CD8-positive, alpha-beta memory T cell (primary cell): ENCODE data around the gene ATP2B2. TPM values are rescaled to one million over a fixed set of nuclear protein-coding genes. Genes with fewer than 3 reads are reported as not detected.

Experiments
- CTCF ChIA-PET: fragments of 350-600 bp; sonication (Branson Sonifier 250); formaldehyde crosslinking; loops from one replicate; lab custom pipeline; 2021; ENCODE audit warnings: antibody characterized with exemption; lab: Charles Lee
- POLR2A ChIA-PET: fragments of 350-600 bp; sonication (Branson Sonifier 250); formaldehyde crosslinking; loops from one replicate; lab custom pipeline; 2021; ENCODE audit warnings: antibody characterized with exemption; lab: Charles Lee
- DNase-seq, 5 donors: peaks; one replicate each; pipeline versions ENCODE4 v3.0.0 to v3.0.0-alpha.2; 2020 to 2022; ENCODE audit warnings: mixed read lengths in 1 of 5
- H3K27ac ChIP-seq: one replicate; pipeline ENCODE4 v1.7.0; 2013; ENCODE audit warnings: low read depth, mild to moderate bottlenecking, low read length, moderate library complexity
- H3K27me3 ChIP-seq: 2 replicates; pipeline ENCODE4 v1.7.0; 2013; ENCODE audit warnings: low read length, mild to moderate bottlenecking; ENCODE audit not compliant: insufficient read depth, poor library complexity, severe bottlenecking
- H3K36me3 ChIP-seq: 2 replicates; pipeline ENCODE4 v1.7.0; 2013; ENCODE audit warnings: mild to moderate bottlenecking, low read length, moderate library complexity; ENCODE audit not compliant: insufficient read depth
- H3K4me1 ChIP-seq: 2 replicates; pipeline ENCODE4 v1.7.0; 2013; ENCODE audit warnings: mild to moderate bottlenecking, low read length, moderate library complexity; ENCODE audit not compliant: insufficient read depth
- H3K4me3 ChIP-seq: 2 replicates; pipeline ENCODE4 v1.7.0; 2013; ENCODE audit warnings: mild to moderate bottlenecking, low read length
- H3K9me3 ChIP-seq: 2 replicates; pipeline ENCODE4 v1.7.0; 2013; ENCODE audit warnings: mild to moderate bottlenecking, low read length
- H3K27ac Mint-ChIP-seq, 8 donors: one replicate each; pipeline ENCODE4 v1.8.0; 2020 to 2021; ENCODE audit warnings: mixed read lengths in 8 of 8, mild to moderate bottlenecking in 6 of 8, inconsistent platforms in 3 of 8, moderate library complexity in 3 of 8
- H3K27me3 Mint-ChIP-seq, 2 donors: one replicate each; pipeline ENCODE4 v1.8.0; 2020 to 2021; ENCODE audit warnings: mixed read lengths in 2 of 2, mild to moderate bottlenecking in 1 of 2, moderate library complexity in 1 of 2
- H3K36me3 Mint-ChIP-seq, 3 donors: one replicate each; pipeline ENCODE4 v1.8.0; 2020 to 2021; ENCODE audit warnings: mixed read lengths in 3 of 3, inconsistent platforms in 1 of 3, mild to moderate bottlenecking in 1 of 3
- H3K4me1 Mint-ChIP-seq, 3 donors: one replicate each; pipeline ENCODE4 v1.8.0; 2020 to 2021; ENCODE audit warnings: mixed read lengths in 3 of 3, inconsistent platforms in 1 of 3, mild to moderate bottlenecking in 1 of 3
- H3K4me3 Mint-ChIP-seq, 7 donors: one replicate each; pipeline ENCODE4 v1.8.0; 2020 to 2021; ENCODE audit warnings: mixed read lengths in 7 of 7, mild to moderate bottlenecking in 6 of 7, moderate library complexity in 4 of 7, inconsistent platforms in 2 of 7
- H3K9me3 Mint-ChIP-seq, 5 donors: one replicate each; pipeline ENCODE4 v1.8.0; 2020 to 2022; ENCODE audit warnings: mixed read lengths in 5 of 5, mild to moderate bottlenecking in 3 of 5, moderate library complexity in 2 of 5, inconsistent platforms in 1 of 5
- polyA plus RNA-seq: library from polyadenylated mRNA; unstranded; fragments of 300-500 nt; fragmentation: Illumina TruSeq; gene quantifications from one replicate; pipeline ENCODE4 v1.2.3, GENCODE V29; 2021
- total RNA-seq, 2 experiments: library from RNA; stranded (reverse); gene quantifications; one replicate each; pipeline ENCODE4 v1.2.3, GENCODE V29; 2021

ATP2B2 gene
- total and polyA plus RNA-seq, 3 experiments from 2014 or later, result not detected

- no peak overlapping the region for H3K27ac ChIP-seq
- H3K36me3 ChIP-seq, result no peaks in the 10 kb centered on the region
- H3K9me3 ChIP-seq, result no peaks in the 10 kb centered on the region
- no peaks in the 10 kb centered on the region for H3K4me1 ChIP-seq
- H3K4me3 ChIP-seq, result no peak overlapping the region
- no peaks in the 10 kb centered on the region for H3K27me3 ChIP-seq
- Mint-ChIP-seq H3K36me3 (no peaks in the 10 kb centered on the region), H3K4me1 (no peaks in the 10 kb centered on the region), H3K27me3 (peaks cover 0 to 13% of the 10 kb centered on the region in 2 donors), H3K4me3 (no peak overlapping the region), H3K9me3 (no peaks in the 10 kb centered on the region), H3K27ac (no peak overlapping the region)
- DNase-seq, result no peak
- ChIA-PET CTCF (no interaction called here), POLR2A (no interaction called here)
Measured at GRCh38 chr3:10494180-10494579, 11.2 kb downstream of the ATP2B2 start.

GRCh38 chr3:10493202-10493589, 12.2 kb downstream of the ATP2B2 start:
- Histone ChIP-seq H3K36me3 (no peaks in the 10 kb centered on the region), H3K27me3 (no peaks in the 10 kb centered on the region), H3K4me3 (no peak overlapping the region), H3K4me1 (no peaks in the 10 kb centered on the region), H3K9me3 (no peaks in the 10 kb centered on the region), H3K27ac (no peak overlapping the region)
- DNase-seq, result no peak
- Mint-ChIP-seq H3K4me1 (no peaks in the 10 kb centered on the region), H3K27me3 (peaks cover 0 to 13% of the 10 kb centered on the region in 2 donors), H3K27ac (no peak overlapping the region), H3K4me3 (no peak overlapping the region), H3K9me3 (no peaks in the 10 kb centered on the region), H3K36me3 (no peaks in the 10 kb centered on the region)
- POLR2A ChIA-PET, result no interaction called here
- CTCF ChIA-PET, result no interaction called here

- POLR2A ChIA-PET, result no interaction called here
- CTCF ChIA-PET, result no interaction called here
- Mint-ChIP-seq H3K36me3 (no peaks in the 10 kb centered on the region), H3K27ac (no peak overlapping the region), H3K4me3 (no peak overlapping the region), H3K4me1 (no peaks in the 10 kb centered on the region), H3K9me3 (no peaks in the 10 kb centered on the region), H3K27me3 (peaks cover 0 to 13% of the 10 kb centered on the region in 2 donors)
- Histone ChIP-seq H3K27me3 (no peaks in the 10 kb centered on the region), H3K4me1 (no peaks in the 10 kb centered on the region), H3K9me3 (no peaks in the 10 kb centered on the region), H3K4me3 (no peak overlapping the region), H3K36me3 (no peaks in the 10 kb centered on the region), H3K27ac (no peak overlapping the region)
- DNase-seq, result no peak
Measured at GRCh38 chr3:10492364-10493201, 12.8 kb downstream of the ATP2B2 start.

GRCh38 chr3:10489746-10490483, 15.5 kb downstream of the ATP2B2 start:
- POLR2A ChIA-PET, result no interaction called here

GRCh38 chr3:10487988-10488633, 17.3 kb downstream of the ATP2B2 start:
- H3K9me3 ChIP-seq, result no peaks in the 10 kb centered on the region
- Mint-ChIP-seq H3K9me3 (no peaks in the 10 kb centered on the region), H3K4me1 (no peaks in the 10 kb centered on the region), H3K36me3 (no peaks in the 10 kb centered on the region), H3K27me3 (peaks cover 0 to 7% of the 10 kb centered on the region in 2 donors), H3K4me3 (no peak overlapping the region), H3K27ac (peak overlapping the region in 2 of 8 donors; percentile 52 to 66)
- CTCF ChIA-PET, result no interaction called here
- no peak overlapping the region for H3K27ac ChIP-seq
- no peak overlapping the region for H3K4me3 ChIP-seq
- H3K4me1 ChIP-seq, result no peaks in the 10 kb centered on the region
- POLR2A ChIA-PET, result no interaction called here
- no peaks in the 10 kb centered on the region for H3K27me3 ChIP-seq
- DNase-seq, result no peak
- H3K36me3 ChIP-seq, result no peaks in the 10 kb centered on the region

More at GRCh38 chr3:10489746-10490483, 15.5 kb downstream of the ATP2B2 start:
- H3K4me1 Mint-ChIP-seq, result no peaks in the 10 kb centered on the region
- no peak for DNase-seq
- Histone ChIP-seq H3K4me1 (no peaks in the 10 kb centered on the region), H3K27ac (no peak overlapping the region), H3K9me3 (no peaks in the 10 kb centered on the region), H3K36me3 (no peaks in the 10 kb centered on the region), H3K27me3 (no peaks in the 10 kb centered on the region), H3K4me3 (no peak overlapping the region)
- H3K4me3 Mint-ChIP-seq, result peak overlapping the region in 1 of 7 donors; percentile 73
- H3K27ac Mint-ChIP-seq, result peak overlapping the region in 1 of 8 donors; percentile 14
- H3K36me3 Mint-ChIP-seq, result no peaks in the 10 kb centered on the region
- H3K27me3 Mint-ChIP-seq, result peaks cover 0 to 13% of the 10 kb centered on the region in 2 donors
- H3K9me3 Mint-ChIP-seq, result no peaks in the 10 kb centered on the region
- CTCF ChIA-PET, result no interaction called here

- Mint-ChIP-seq H3K4me3 (no peak overlapping the region), H3K9me3 (no peaks in the 10 kb centered on the region), H3K27me3 (no peaks in the 10 kb centered on the region), H3K27ac (no peak overlapping the region), H3K36me3 (no peaks in the 10 kb centered on the region), H3K4me1 (no peaks in the 10 kb centered on the region)
- Histone ChIP-seq H3K27me3 (no peaks in the 10 kb centered on the region), H3K9me3 (no peaks in the 10 kb centered on the region), H3K27ac (no peak overlapping the region), H3K36me3 (no peaks in the 10 kb centered on the region), H3K4me1 (no peaks in the 10 kb centered on the region), H3K4me3 (no peak overlapping the region)
- ChIA-PET POLR2A (no interaction called here), CTCF (no interaction called here)
- no peak for DNase-seq
Measured at GRCh38 chr3:10485806-10486205, 19.6 kb downstream of the ATP2B2 start.

GRCh38 chr3:10485380-10485779, 20.0 kb downstream of the ATP2B2 start:
- Mint-ChIP-seq H3K9me3 (no peaks in the 10 kb centered on the region), H3K27me3 (no peaks in the 10 kb centered on the region), H3K36me3 (no peaks in the 10 kb centered on the region), H3K27ac (no peak overlapping the region), H3K4me3 (no peak overlapping the region), H3K4me1 (no peaks in the 10 kb centered on the region)
- CTCF ChIA-PET, result no interaction called here
- Histone ChIP-seq H3K4me3 (no peak overlapping the region), H3K27ac (no peak overlapping the region), H3K27me3 (no peaks in the 10 kb centered on the region), H3K9me3 (no peaks in the 10 kb centered on the region), H3K4me1 (no peaks in the 10 kb centered on the region), H3K36me3 (no peaks in the 10 kb centered on the region)
- no peak for DNase-seq
- POLR2A ChIA-PET, result no interaction called here

GRCh38 chr3:10484709-10485108, 20.7 kb downstream of the ATP2B2 start:
- no peaks in the 10 kb centered on the region for H3K36me3 ChIP-seq
- H3K27me3 Mint-ChIP-seq, result no peaks in the 10 kb centered on the region
- no peaks in the 10 kb centered on the region for H3K9me3 Mint-ChIP-seq
- H3K27ac Mint-ChIP-seq, result no peak overlapping the region
- POLR2A ChIA-PET, result no interaction called here
- DNase-seq, result no peak
- H3K4me1 ChIP-seq, result no peaks in the 10 kb centered on the region
- H3K4me1 Mint-ChIP-seq, result no peaks in the 10 kb centered on the region
- no peaks in the 10 kb centered on the region for H3K9me3 ChIP-seq
- H3K27ac ChIP-seq, result no peak overlapping the region
- no peak overlapping the region for H3K4me3 ChIP-seq
- CTCF ChIA-PET, result no interaction called here
- no peaks in the 10 kb centered on the region for H3K27me3 ChIP-seq
- no peaks in the 10 kb centered on the region for H3K36me3 Mint-ChIP-seq
- no peak overlapping the region for H3K4me3 Mint-ChIP-seq
